Skin of body (tissue), 2 donors: ENCODE results near the gene PPP1R13B. TPM values are rescaled to one million over a fixed set of nuclear protein-coding genes. Genes with fewer than 3 reads are reported as not detected.
"Not testable (repeated sequence)": the region's sequence is repeated elsewhere in the genome, so short reads cannot be mapped to it uniquely, and the experiment has no call there.

Source experiments
- DNase-seq: peaks from one replicate; lab custom pipeline; 2025; lab: John Stamatoyannopoulos, UW
- total RNA-seq: library from RNA; depleted of rRNA; stranded (reverse); fragments of >200 nt; gene quantifications from one replicate; pipeline ENCODE4 v1.2.3, GENCODE V29; 2014

The PPP1R13B gene
- total RNA-seq, 1 donor from 2014 or later, result 18.1 TPM

DNA sequence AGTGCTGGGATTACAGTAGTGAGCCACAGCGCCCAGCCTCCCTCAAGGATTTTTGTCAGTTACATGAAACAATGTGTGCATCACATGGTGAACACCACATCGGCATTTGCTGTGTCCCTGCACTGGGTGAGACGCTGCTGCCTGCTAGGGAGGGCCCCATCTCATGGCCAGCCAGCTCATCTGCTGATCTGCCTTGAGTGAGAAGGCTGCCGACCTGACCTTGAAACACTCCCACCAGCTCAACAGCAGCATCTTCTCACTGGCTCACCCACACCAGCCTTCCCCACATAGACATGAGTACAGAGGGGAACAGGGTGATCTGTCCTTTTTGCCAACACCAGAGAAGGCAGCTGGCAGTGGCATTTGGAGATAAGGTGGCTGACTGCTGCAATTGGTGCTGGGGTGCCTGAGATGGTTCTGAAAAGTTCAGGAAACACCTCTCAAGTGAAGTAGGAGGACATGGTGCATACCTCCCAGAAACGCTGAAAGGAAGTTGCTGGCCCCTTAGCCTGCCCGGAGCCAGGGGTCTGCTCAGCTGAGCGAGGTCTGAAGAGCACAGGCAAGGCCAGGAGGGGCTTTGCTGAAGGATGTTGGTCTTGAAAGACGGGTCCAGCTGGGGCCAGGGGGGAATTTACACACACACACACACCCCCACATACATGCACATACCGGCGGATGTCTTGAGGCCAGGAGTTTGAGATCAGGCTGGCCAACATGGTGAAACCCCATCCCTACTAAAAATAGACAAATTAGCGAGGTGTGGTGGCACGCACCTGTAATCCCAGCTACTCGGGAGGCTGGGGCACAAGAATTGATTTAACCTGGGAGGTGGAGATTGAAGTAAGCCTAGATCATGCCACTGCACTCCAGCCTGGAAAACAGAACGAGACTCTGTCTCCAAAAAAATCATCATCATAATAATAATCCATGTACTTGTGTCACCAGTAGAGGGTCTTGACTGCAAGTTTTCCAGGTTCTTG is 14.3 kb upstream of the PPP1R13B start:
- DNase-seq, result no peak

DNA sequence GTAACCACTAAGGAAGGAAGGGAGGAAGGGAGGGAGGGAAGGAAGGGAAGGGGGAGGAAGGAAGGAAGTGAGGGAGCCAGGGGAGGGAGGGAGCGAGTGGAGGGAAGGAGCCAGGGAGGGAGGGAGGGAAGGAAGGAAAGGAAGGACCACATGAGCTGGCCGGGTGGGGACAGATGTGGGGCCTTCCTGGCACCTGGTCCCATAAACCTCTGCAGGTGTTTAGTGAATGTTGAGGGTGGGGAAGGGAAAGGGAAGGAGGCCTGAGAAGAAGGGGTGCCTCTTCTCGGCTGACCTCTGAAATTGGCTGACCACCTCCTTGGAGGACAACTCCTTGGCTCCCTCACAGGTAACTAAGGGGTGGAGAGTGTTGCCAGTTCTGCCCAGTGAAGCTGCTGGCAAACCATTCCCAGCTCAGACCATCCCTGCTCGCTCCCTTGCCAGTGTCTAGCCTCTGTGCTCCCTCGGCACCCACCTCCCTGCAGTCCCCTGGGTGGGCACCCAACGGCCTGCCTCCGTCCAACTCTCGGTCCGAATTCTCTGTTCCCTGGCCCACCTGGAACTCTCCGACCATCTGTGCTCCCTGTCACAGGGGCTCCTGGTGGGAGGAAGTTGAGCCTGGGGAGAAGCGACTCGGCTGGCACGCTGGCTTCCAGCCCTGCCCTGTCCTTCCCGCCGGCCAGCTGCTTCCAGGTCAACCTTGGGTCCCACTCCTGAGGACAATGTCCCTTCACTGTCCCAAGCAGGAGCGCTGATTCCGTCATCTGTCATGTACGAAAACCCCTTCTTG is 12.2 kb upstream of the PPP1R13B start:
- no peak for DNase-seq

DNA sequence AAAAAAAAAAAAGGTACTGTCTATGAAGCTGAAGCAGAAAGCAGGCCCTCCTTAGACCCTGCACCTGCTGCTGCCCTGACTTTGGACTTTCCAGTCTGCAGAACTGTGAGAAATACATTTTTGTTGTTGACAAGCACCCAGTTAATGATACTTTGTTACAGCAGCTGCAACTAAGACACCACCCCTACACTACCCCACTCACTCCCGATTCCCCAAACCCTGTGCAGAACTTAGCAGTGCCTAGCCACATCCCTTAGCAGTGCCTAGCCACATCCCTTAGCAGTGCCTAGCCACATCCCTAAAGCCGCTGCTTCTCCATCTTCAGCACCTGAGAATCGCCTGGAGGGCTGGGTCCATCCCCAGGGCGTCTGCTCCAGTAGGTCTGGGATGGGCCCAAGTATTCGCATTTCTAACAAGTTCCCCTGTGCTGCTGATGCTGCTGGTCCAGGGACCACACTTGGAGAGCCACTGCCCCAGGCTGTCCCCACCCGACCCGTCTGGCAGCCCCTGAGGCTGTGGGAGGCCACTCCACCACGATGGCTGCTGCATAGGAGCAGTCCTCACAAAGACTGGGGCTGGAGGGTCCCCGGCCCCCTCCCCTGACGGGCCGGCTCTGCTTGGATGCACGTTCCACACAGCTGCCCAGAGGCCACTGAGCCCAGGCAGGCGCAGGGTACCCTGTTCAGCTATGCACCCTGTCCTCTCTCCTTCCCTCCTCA is 10.8 kb upstream of the PPP1R13B start:
- DNase-seq, result no peak

DNA sequence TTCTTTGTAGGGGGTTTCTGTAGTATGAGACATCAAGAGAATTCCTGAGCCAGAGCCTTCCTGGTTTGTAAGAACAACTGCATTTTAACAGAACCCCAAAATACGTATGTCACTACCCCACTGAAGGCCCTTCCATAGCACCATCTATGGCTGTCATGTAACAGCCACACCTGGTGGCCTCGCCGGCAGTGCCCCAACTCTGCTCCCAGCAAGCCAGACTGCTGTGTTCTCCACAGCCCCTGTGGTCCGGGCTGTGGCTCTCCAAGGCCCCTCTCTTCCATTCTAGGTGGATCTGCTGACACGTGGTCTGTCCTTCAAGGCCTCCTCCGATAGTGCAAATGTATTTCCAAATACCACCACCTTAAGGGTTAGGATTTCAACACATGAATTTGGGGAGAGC is 9.9 kb upstream of the PPP1R13B start:
- DNase-seq, result no peak

DNA sequence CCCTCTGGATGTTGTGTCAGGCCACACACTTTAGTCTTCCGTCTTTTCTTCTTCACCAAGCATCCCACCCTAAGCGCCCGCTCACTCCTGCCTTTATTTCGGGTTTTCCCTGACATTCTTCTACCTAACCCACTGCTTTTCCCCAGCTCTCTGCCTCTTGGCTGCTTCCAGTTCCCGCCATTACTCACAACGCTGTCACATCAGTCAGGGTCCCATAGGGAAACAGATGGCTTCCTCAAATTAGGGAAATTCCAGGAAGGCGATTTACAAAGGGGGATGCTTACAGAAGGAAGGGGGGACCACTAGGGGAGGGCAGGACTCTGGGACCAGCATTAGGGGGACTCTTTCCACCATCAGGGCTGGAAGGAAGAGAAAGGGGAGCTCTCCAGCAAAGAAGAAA is 9.2 kb upstream of the PPP1R13B start:
- no peak for DNase-seq

DNA sequence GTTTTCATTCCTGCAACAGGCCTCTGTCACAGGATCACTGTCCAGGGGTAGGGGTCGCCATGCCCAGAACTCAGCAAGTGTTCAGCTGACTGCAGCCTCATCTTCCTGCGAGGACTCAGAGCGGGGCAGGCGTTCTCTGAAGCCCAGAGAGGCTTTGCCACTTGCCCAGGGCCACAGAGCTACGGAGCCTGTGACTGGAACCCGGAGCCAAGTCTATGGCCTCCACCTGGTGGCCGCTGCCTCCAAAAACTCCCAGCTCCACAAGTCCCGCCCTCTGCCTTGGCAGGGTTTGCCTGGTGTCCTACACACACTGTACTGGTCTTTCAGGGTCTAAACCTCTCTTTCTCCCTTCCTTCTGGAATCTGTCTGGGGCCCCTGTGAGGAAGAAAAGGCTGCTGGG is 8.7 kb upstream of the PPP1R13B start:
- no peak for DNase-seq

DNA sequence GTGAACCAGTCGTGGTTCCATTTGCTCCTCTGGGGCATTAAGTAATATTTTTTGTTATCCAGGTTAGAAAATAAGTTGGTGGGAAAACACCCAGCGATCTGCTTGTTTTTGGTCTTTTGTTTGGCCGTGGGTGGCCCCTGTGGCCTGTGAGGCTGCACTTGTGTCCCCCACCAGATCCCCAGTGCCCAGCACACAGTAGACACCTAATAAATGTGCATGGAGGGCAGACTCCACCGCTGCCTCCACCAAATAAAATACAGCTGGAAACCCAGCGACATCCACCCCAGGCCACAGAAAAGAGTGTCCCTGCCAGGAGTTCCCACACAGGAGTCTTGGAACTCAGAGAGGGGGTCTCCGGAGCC is 8.3 kb upstream of the PPP1R13B start:
- peak; percentile 29 for DNase-seq

DNA sequence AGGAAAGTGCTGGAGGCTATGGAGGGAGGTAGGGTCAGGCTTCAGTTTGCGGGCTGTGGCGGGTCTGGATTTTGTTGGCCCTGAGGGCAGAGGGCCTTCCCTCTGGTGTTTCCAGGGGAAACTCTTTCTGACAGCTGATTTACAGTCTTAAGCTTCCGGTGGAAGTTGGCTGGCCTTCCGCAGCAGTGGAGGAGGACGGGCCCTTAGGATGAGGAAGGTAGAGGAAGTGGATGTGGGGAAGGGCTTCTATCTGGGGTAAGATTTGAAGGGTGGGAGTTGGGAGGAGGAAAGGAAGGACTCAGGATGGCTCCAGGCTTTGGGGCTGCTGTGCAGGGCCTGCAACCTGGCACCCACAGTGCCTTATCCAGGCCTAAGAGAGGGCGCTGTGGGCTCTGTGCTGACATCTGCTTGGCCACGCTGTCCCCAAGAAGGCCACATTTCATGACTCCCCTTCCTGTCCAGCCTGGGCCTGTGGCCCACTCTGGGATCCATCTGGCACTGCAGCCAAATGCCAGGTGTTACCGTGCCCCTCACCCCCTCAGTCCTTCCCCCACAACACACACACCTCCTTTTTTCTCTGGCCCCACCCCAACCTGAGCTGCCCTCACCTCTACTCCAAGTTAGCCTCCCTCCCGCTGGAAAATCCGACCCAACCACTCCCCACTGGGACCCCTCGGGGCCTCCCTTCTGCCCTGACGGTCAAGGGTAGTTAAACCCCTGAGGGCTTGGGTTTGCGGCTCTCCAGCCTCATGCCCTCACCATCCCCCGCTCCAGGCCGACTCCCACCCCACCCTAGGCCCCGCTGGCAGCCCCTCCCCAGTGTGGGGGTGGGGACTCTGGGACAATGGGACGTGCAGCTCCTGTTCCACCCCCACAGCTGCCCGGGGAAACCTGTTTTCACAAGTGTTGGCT is 7.7 kb upstream of the PPP1R13B start:
- DNase-seq, result no peak

DNA sequence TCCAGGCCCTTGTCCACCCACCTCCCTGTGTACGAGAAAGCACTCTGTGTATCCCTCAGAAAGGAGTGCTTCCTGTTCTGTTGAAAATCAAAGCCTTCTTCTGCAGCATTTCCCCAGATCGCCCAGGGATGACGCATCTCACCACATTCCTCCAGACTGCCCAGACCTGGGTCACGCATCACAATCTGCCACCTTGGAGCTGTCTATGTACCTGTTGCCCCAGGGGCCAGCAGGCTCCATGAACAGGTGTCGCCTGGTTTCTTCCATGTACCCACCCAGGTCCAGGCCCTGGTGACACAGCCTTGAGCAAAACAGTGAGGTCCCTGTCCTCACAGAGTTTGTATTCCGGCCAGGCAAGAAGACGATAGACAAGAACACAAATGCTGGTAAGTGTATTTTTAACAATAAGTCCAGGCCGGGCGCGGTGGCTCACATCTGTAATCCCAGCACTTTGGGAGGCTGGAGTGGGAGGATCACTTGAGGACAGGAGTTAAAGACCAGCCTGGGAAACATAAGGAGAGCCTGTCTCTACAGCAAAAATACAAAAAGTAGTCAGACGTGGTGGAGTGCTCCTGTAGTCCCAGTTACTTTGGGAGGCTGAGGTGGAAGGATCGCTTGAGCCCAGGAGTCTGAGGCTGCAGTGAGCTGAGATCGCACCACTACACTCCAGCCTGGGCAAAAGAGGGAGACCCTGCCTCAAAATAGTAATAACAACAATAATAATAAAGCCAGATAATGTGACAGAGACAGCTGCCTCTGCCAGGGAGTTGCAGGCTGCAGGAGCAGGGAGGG is 6.8 kb upstream of the PPP1R13B start:
- DNase-seq, result no peak

DNA sequence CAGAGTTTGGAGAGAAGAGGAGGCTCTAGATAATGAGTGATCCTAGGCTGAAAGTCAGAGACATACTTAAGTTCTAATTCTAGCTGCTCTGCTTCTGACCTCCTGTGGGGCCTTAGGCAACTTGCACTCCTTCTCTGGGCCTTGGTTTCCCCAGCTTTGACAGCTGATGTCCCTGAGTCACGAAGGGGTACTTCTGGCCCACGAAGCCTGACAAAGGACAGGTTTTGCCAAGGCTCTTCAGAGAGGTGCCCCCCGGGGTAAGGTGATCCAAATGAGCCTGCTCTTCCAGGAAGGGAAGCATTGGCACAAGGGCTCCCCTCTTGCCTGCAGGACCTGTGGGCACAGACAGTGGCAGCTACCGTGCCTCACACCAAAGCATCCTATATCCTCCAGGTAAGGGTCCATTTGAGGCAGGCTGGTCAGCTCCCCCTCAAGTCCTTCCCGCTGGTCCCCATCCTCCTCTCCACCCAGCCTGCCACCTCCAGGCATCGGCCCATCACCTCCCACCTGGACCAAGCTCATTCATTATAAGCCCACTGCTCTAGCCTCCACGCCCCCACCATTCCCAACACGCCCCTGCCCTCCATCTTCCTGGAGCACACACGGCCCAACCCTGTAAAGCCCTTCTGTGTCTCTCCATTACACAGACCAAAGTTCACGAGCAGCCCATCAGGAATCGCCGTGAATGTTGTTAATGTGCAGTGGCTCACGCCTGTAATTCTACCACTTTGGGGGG is 1.9 kb upstream of the PPP1R13B start:
- no peak for DNase-seq

DNA sequence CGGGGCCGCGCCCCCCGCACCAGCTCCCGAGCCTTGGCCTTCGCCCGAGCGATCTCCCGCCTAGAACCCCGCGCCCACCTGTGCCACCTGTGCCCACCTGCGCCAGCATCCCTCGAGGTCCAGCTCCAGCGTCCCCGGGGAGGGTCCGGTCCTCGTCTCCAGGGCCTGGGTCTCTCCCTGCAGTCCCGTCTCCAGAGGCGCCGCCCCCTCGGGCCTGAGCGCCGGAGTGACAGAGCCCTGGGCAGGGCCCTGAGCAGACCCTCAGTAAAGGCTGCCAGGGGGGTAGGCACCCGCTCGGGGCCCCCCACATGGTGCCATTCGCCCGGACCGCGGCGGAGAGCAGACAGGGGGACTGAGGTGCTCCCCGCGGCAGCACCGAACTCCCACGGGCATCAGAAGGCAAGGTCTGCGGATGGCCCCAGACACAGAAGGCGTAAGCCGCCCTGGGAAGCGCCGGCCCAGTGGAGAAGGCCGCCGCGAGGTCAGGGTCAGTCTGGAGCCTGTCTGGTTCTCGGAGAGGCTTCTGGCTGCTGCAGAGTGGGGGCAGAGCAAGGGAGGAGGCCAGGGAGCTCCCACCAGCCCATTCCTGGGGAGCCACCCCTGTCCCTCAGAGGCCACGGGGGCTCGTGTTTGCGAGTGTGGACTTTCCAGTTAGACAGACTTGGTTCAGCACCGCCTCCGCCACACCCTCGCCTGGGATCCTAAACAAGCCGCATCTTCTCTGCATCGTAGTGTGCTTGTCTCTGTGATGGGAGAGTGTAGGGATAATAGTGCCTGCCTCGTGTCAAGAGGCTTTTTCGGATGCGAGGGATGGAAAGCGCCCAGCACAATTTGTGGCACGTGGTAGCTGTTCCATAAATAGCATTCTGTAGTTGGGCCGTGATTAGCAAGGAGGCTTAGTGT is 1.1 kb upstream of the PPP1R13B start:
- peak; percentile 15 for DNase-seq

DNA sequence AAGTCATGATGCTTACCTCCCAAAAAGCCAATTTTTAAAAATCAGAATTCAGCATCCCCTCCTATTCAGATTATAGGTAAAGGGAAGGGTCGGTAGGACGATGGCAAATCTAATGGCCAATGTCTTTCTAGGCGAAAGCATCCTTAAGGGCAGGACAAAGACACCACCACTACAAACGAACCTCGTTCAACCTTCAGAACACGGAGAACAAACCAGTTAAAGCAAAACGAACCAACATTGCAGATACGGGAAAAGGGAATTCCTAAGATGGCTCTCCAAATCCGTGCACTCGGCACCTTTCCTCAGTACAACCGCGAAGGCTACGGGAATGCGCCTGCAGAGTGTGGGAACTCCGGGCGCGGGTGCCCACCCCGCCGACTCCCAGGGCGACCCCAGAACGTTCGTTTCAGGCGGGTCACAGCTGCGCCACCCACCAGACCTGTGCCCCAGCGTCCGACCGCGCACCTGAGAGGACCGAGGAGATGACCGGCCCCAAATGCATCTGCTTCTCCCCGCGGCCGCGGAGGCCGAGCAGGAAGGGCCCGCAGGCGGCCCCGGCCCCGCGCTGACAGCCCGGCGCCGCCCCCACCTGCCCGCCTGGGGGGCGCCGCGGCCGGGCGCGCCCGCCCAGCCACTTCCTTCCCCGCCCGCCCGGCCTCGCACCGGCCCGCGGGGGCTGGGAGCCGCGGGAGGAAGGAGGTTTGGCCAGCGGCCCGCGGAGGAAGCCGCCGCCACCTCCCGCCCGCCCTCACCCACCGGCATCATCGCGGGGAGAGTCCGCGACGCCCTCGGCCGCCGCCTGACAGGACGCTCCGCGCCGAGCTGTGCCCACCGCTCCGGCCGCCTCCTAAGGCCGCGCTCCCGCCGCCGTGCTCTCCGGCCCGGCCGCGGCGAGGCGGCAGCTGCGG is 578 bp downstream of the PPP1R13B start:
- no peak for DNase-seq

DNA sequence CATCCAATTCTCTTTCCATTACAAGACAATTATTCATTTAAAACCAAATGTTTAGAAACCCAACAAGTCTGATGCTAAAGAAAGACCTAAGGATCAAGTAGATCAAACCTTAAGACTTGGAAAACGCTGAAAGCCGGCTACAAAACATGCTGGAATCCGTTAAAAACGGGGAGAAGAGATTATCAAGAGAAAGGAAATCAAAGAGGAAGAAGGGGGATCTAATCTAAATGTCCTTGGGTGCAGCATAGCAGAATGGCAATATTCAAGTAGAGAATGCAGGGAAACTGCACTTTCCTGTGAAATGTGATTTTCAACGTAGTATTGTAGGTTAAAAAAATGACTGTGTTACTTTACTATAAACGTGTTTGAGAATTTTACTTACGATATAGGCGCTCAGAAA is 1.3 kb downstream of the PPP1R13B start:
- no peak for DNase-seq

DNA sequence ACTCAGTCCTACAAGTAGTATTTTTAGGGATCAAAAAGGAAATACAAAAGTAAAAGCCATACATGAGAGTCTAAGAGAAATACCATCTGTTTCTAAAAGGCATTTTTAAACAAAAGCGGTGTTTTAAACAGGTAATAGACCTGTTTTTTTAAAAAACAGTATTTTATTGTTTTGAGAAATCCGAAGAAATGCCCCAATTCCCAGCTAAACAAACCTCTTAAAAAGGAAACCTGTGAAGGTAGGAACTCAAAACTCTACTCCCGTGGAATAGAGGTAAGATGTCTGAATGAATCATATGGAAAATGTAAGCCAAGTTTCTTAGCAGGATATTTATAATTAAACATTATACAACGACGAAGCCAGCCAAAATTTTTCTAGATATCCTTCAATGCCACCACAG is 2.0 kb downstream of the PPP1R13B start:
- DNase-seq, result no peak

DNA sequence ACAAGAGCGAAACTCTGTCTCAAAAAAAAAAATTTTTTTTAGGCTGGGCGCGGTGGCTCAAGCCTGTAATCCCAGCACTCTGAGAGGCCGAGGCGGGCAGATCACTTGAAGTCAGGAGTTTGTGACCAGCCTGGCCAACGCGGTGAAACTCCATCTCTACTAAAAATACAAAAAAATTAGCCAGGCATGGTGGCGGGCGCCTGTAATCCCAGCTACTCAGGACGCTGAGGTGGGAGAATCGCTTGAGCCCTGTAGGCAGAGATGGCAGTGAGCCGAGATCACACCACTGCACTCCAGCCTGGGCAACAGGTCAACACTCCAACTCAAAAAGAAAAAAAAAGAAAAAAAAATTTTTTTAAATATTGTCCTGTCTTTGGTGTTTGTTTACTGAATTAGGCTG is 6.1 kb downstream of the PPP1R13B start:
- DNase-seq, result not testable (repeated sequence)

DNA sequence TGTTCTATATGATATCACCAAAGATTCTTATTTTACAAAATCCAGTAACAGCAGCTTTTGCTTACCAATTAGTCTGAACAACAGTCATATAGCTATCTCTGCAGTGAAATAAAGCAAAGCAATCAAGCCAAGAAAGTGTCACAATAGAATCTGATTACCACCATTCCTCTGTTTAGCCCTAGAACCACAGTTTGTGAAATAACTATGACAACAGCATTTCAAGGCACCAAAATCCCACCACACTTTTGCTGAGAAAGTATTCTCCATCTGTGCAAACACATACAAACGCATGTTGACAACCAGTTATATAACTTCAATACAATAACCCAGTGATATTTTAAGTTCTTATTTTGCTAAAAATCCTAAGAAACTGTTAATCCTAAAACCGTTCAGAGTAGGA is 7.4 kb downstream of the PPP1R13B start:
- peak; percentile 42 for DNase-seq

DNA sequence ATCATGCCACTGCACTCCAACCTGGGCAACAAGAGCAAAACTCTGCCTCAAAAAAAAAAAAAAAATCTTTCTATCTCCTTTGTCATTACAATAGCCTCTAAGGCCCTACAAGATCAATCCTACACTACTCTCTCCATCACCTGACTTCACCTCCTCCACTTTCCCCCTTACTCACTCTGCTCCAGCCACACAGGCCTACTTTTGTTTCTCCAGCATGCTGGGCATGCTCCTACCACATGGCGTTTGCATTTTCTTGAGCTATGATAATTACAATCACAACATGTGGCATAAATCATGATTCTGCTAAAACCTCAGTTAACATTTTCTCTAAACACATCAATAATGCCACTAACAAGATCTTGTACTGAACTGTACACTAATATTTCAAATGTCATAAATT is 7.8 kb downstream of the PPP1R13B start:
- DNase-seq, result peak; percentile 38
